H1 (cell line): ENCODE measurements around the gene WFDC10A. TPM values are rescaled to one million over a fixed set of nuclear protein-coding genes. Genes with fewer than 3 reads are reported as not detected.

ENCODE experiments used
- polyA plus RNA-seq, 7 experiments: library from polyadenylated mRNA; depleted of rRNA in 3 of 7; stranded (reverse) in 5 of 7; unstranded in 2 of 7; fragments of >200 nt in 5 of 7; fragments of 200-250 nt in 2 of 7; gene quantifications; 1 replicate in 5 of 7; 2 replicates in 1 of 7; 4 replicates in 1 of 7; pipeline versions ENCODE4 v1.2.1 to v1.2.3, GENCODE V29; 2011 to 2013; ENCODE audit warnings: missing spikeins in 2 of 7, mixed read lengths in 2 of 7
- total RNA-seq: library from RNA; stranded (reverse); fragmentation: NEBNext Ultra II Directional; extraction: Animal tissue kit (Norgen Biotek cat#: 25700); gene quantifications from 2 replicates; pipeline ENCODE4 v1.2.1, GENCODE V29; 2021

The WFDC10A gene
- total and polyA plus RNA-seq, 2 of the 8 experiments (the other 6 are each of a cell fraction or from before 2014, with no cell fraction given) = not detected

Other genes starting within 250 kb of the WFDC10A start
- gene DBNDD2, start 221.4 kb upstream of the WFDC10A start, total RNA-seq = 50.1 and 55.8 TPM in 2 replicates
- gene DBNDD2, start 221.4 kb upstream of the WFDC10A start, polyA plus RNA-seq (2011; rRNA removed) = 95.5 and 96.3 TPM in 2 replicates
- 64.3 and 66.0 TPM in 2 replicates for gene PIGT, start 213.6 kb upstream of the WFDC10A start, total RNA-seq
- 89.7 and 113 TPM in 2 replicates for gene PIGT, start 213.6 kb upstream of the WFDC10A start, polyA plus RNA-seq (2011; rRNA removed)
- gene WFDC2, start 160.0 kb upstream of the WFDC10A start, total RNA-seq = 77.9 and 86.0 TPM in 2 replicates
- gene WFDC2, start 160.0 kb upstream of the WFDC10A start, polyA plus RNA-seq (2011; rRNA removed) = 137 and 156 TPM in 2 replicates
- not detected in 2 replicates for gene SPINT3, start 114.1 kb upstream of the WFDC10A start, total RNA-seq
- gene SPINT3, start 114.1 kb upstream of the WFDC10A start, polyA plus RNA-seq (2011; rRNA removed) = not detected in 2 replicates
- not detected in 2 replicates for gene WFDC6, start 90.3 kb upstream of the WFDC10A start, total RNA-seq
- gene WFDC6, start 90.3 kb upstream of the WFDC10A start, polyA plus RNA-seq (2011; rRNA removed) = not detected in 2 replicates
- 0.13 TPM in 1 of 2 replicates, not detected in the other for gene EPPIN, start 82.3 kb upstream of the WFDC10A start, total RNA-seq
- 0.06 TPM in 1 of 2 replicates, not detected in the other for gene EPPIN, start 82.3 kb upstream of the WFDC10A start, polyA plus RNA-seq (2011; rRNA removed)
- gene WFDC8, start 50.5 kb upstream of the WFDC10A start, total RNA-seq = not detected in 2 replicates
- gene WFDC8, start 50.5 kb upstream of the WFDC10A start, polyA plus RNA-seq (2011; rRNA removed) = not detected in 2 replicates
- gene WFDC9, start 1.5 kb downstream of the WFDC10A start, total RNA-seq = not detected in 2 replicates
- not detected in 2 replicates for gene WFDC9, start 1.5 kb downstream of the WFDC10A start, polyA plus RNA-seq (2011; rRNA removed)
- not detected in 2 replicates for gene WFDC11, start 40.5 kb downstream of the WFDC10A start, total RNA-seq
- not detected in 2 replicates for gene WFDC11, start 40.5 kb downstream of the WFDC10A start, polyA plus RNA-seq (2011; rRNA removed)
- gene WFDC13, start 72.3 kb downstream of the WFDC10A start, total RNA-seq = not detected in 2 replicates
- gene WFDC13, start 72.3 kb downstream of the WFDC10A start, polyA plus RNA-seq (2011; rRNA removed) = not detected in 2 replicates
- 0.54 TPM in 1 of 2 replicates, not detected in the other for gene WFDC10B, start 75.3 kb downstream of the WFDC10A start, total RNA-seq
- 0.21 and 0.36 TPM in 2 replicates for gene WFDC10B, start 75.3 kb downstream of the WFDC10A start, polyA plus RNA-seq (2011; rRNA removed)
- not detected in 2 replicates for gene SPINT4, start 92.6 kb downstream of the WFDC10A start, total RNA-seq
- not detected in 2 replicates for gene SPINT4, start 92.6 kb downstream of the WFDC10A start, polyA plus RNA-seq (2011; rRNA removed)
- gene WFDC3, start 162.1 kb downstream of the WFDC10A start, total RNA-seq = 0.50 TPM in 1 of 2 replicates, not detected in the other
- gene WFDC3, start 162.1 kb downstream of the WFDC10A start, polyA plus RNA-seq (2011; rRNA removed) = 0.11 and 0.60 TPM in 2 replicates
- 38.4 and 41.9 TPM in 2 replicates for gene DNTTIP1, start 162.2 kb downstream of the WFDC10A start, total RNA-seq
- gene DNTTIP1, start 162.2 kb downstream of the WFDC10A start, polyA plus RNA-seq (2011; rRNA removed) = 32.6 and 34.9 TPM in 2 replicates
- 243 and 255 TPM in 2 replicates for gene UBE2C, start 182.9 kb downstream of the WFDC10A start, total RNA-seq
- 312 and 326 TPM in 2 replicates for gene UBE2C, start 182.9 kb downstream of the WFDC10A start, polyA plus RNA-seq (2011; rRNA removed)
- 3.6 and 5.7 TPM in 2 replicates for gene TNNC2, start 197.6 kb downstream of the WFDC10A start, total RNA-seq
- 7.6 and 10.4 TPM in 2 replicates for gene TNNC2, start 197.6 kb downstream of the WFDC10A start, polyA plus RNA-seq (2011; rRNA removed)
- gene SNX21, start 204.1 kb downstream of the WFDC10A start, total RNA-seq = 16.1 and 16.8 TPM in 2 replicates
- gene SNX21, start 204.1 kb downstream of the WFDC10A start, polyA plus RNA-seq (2011; rRNA removed) = 15.8 and 28.2 TPM in 2 replicates
- gene ACOT8, start 227.7 kb downstream of the WFDC10A start, total RNA-seq = 37.3 and 37.6 TPM in 2 replicates
- 88.8 and 127 TPM in 2 replicates for gene ACOT8, start 227.7 kb downstream of the WFDC10A start, polyA plus RNA-seq (2011; rRNA removed)
- 6.8 and 6.9 TPM in 2 replicates for gene ZSWIM3, start 227.9 kb downstream of the WFDC10A start, total RNA-seq
- gene ZSWIM3, start 227.9 kb downstream of the WFDC10A start, polyA plus RNA-seq (2011; rRNA removed) = 5.4 and 5.5 TPM in 2 replicates